RPMI7951 (cell line): ENCODE data around the gene LCE6A. TPM values are rescaled to one million over a fixed set of nuclear protein-coding genes. Genes with fewer than 3 reads are reported as not detected.

Source experiments
- DNase-seq: peaks from one replicate; pipeline ENCODE4 v3.0.0-alpha.2; 2012; ENCODE audit warnings: low read depth
- total RNA-seq: library from RNA; depleted of rRNA; stranded (reverse); fragments of >200 nt; shearing (Covaris generic); gene quantifications from 2 replicates; pipeline ENCODE4 v1.2.3, GENCODE V29; 2014; rRNA removed

The LCE6A gene
- total RNA-seq = not detected in 2 replicates

- no peak for DNase-seq
These were observed at the start of gene LCE6A for GRCh38 chr1:152842556-152842955. Gene LCE6A (plus strand): TSS chr1:152842856. CDS start chr1:152843521, 665 bp downstream.

- no peak for DNase-seq
These were observed 47.0 kb upstream of the LCE6A start for GRCh38 chr1:152795686-152796085.

GRCh38 chr1:152796421-152796820 is 46.2 kb upstream of the LCE6A start, which contains the start of gene LCE1D:
Gene LCE1D (plus strand): TSS chr1:152796721. CDS start chr1:152797795, 1,074 bp downstream.
- no peak for DNase-seq

- no peak for DNase-seq
These were observed 41.3 kb upstream of the LCE6A start for GRCh38 chr1:152801333-152801732.

- DNase-seq = no peak
These were observed 36.1 kb upstream of the LCE6A start, which contains the start of gene LCE1C for GRCh38 chr1:152806576-152806975. Gene LCE1C (minus strand): TSS chr1:152806651. CDS start chr1:152805478, 1,173 bp downstream.

- no peak for DNase-seq
These were observed 31.6 kb upstream of the LCE6A start for GRCh38 chr1:152811050-152811449.

GRCh38 chr1:152811671-152812070 is 31.0 kb upstream of the LCE6A start, which contains the start of gene LCE1B:
Gene LCE1B (plus strand): TSS chr1:152811971. CDS start chr1:152812447, 476 bp downstream.
- no peak for DNase-seq

- no peak for DNase-seq
These were observed 25.3 kb upstream of the LCE6A start for GRCh38 chr1:152817309-152817708.

- DNase-seq = no peak
These were observed 19.4 kb upstream of the LCE6A start for GRCh38 chr1:152823294-152823693.

GRCh38 chr1:152824964-152825363 is 17.7 kb upstream of the LCE6A start:
- DNase-seq = no peak

GRCh38 chr1:152827173-152827572 is 15.5 kb upstream of the LCE6A start, which contains the start of gene LCE1A:
Gene LCE1A (plus strand): TSS chr1:152827473. CDS start chr1:152827473, 0 bp downstream.
- DNase-seq = no peak

- DNase-seq = no peak
These were observed 5.8 kb upstream of the LCE6A start for GRCh38 chr1:152836870-152837269.

GRCh38 chr1:152855661-152856060 is 13.0 kb downstream of the LCE6A start:
- DNase-seq = no peak

GRCh38 chr1:152858062-152858461 is 15.4 kb downstream of the LCE6A start:
- no peak for DNase-seq

GRCh38 chr1:152859696-152860095 is 17.0 kb downstream of the LCE6A start, which contains the start of gene LCE7A:
Gene LCE7A (plus strand): TSS chr1:152859996. CDS start chr1:152860698, 702 bp downstream.
- no peak for DNase-seq

GRCh38 chr1:152860129-152860528 is 17.5 kb downstream of the LCE6A start:
- DNase-seq = no peak

- DNase-seq = no peak
These were observed 18.7 kb downstream of the LCE6A start for GRCh38 chr1:152861374-152861773.

- no peak for DNase-seq
These were observed 21.8 kb downstream of the LCE6A start for GRCh38 chr1:152864443-152864842.

GRCh38 chr1:152866321-152866720 is 23.7 kb downstream of the LCE6A start:
- DNase-seq = no peak

- peak; percentile 56 for DNase-seq
These were observed 27.3 kb downstream of the LCE6A start for GRCh38 chr1:152869808-152870419.

GRCh38 chr1:152870831-152871730 is 28.4 kb downstream of the LCE6A start:
- DNase-seq = peak; percentile 18

GRCh38 chr1:152871731-152872126 is 29.1 kb downstream of the LCE6A start:
- no peak for DNase-seq
